SU-DHL-6 (cell line): ENCODE data around the gene IGLL5.
A peak's percentile ranks its signal among the peaks of the same experiment; 100 is the strongest.

Experiments
- H2AFZ ChIP-seq: fragments of 200-600 bp; sonication (generic); 2 replicates; pipeline ENCODE4 v1.6.1; 2014; ENCODE audit warnings: low read depth, mild to moderate bottlenecking, moderate library complexity, mixed read lengths, antibody characterized with exemption, low read length; ENCODE audit not compliant: severe bottlenecking
- H3F3A ChIP-seq: fragments of 200-600 bp; shearing (Covaris generic); 2 replicates; pipeline ENCODE4 v1.6.0; 2016; ENCODE audit warnings: antibody characterized with exemption, mild to moderate bottlenecking; ENCODE audit not compliant: insufficient read depth
- H3K27ac ChIP-seq: fragments of 200-600 bp; sonication (generic); 2 replicates; pipeline ENCODE4 v1.5.1; 2016; ENCODE audit warnings: low read depth, mild to moderate bottlenecking, low read length, moderate library complexity, mixed read lengths
- H3K27me3 ChIP-seq: fragments of 200-600 bp; sonication (generic), shearing (Covaris generic); 2 replicates; pipeline ENCODE4 v1.6.0; 2014; ENCODE audit warnings: mild to moderate bottlenecking, low read length
- H3K36me3 ChIP-seq: fragments of 200-600 bp; sonication (generic); 2 replicates; pipeline ENCODE4 v1.6.1; 2014; ENCODE audit warnings: mild to moderate bottlenecking, low read length, mixed read lengths
- H3K4me2 ChIP-seq: fragments of 300-600, 200-600 bp; shearing (Covaris generic), sonication (generic); 2 replicates; pipeline ENCODE4 v1.6.0; 2014; ENCODE audit warnings: low read length, low read depth, mild to moderate bottlenecking; ENCODE audit not compliant: poor library complexity, severe bottlenecking
- H3K4me3 ChIP-seq: fragments of 200-600 bp; sonication (generic); 2 replicates; pipeline ENCODE4 v1.5.1; 2014; ENCODE audit warnings: antibody characterized with exemption, low read length, mild to moderate bottlenecking, mixed read lengths; ENCODE audit not compliant: insufficient read depth, poor library complexity, severe bottlenecking
- H3K79me2 ChIP-seq: fragments of 200-600 bp; sonication (generic); 2 replicates; pipeline ENCODE4 v1.6.1; 2014; ENCODE audit warnings: mild to moderate bottlenecking, low read length, moderate library complexity; ENCODE audit not compliant: insufficient read depth
- H3K9ac ChIP-seq: fragments of 200-600 bp; sonication (generic); 2 replicates; pipeline ENCODE4 v1.7.0; 2014; ENCODE audit warnings: mild to moderate bottlenecking, low read length
- H3K9me2 ChIP-seq: fragments of 200-600 bp; sonication (generic); replicated peaks from 2 replicates; pipeline ENCODE4 v1.6.1; 2014; ENCODE audit warnings: low read length; ENCODE audit not compliant: insufficient read depth
- H3K9me3 ChIP-seq: fragments of 200-600 bp; sonication (generic); 2 replicates; pipeline ENCODE4 v1.6.1; 2014; ENCODE audit warnings: low read length, mixed read lengths; ENCODE audit not compliant: insufficient read depth
- H4K20me1 ChIP-seq: fragments of 200-600 bp; sonication (generic); 2 replicates; pipeline ENCODE4 v1.6.1; 2014; ENCODE audit warnings: low read depth, mild to moderate bottlenecking, antibody characterized with exemption, low read length, moderate library complexity, mixed read lengths
- EZH2phosphoT487 ChIP-seq: fragments of 200-600 bp; sonication (generic), shearing (Covaris generic); conservative IDR thresholded peaks from 2 replicates; pipeline ENCODE4 v1.6.1; 2018; ENCODE audit warnings: mild to moderate bottlenecking, antibody characterized with exemption, low read length, moderate library complexity, mixed read lengths
- TF ChIP-seq, protein P1 (sequence below): fragments of 200-600 bp; sonication (generic); IDR thresholded peaks from one replicate; pipeline ENCODE4 v1.5.1; 2017; ENCODE audit warnings: antibody characterized with exemption, mild to moderate bottlenecking, low read length, moderate library complexity; ENCODE audit not compliant: insufficient read depth, poor library complexity, severe bottlenecking

IGLL5 gene

DNA sequence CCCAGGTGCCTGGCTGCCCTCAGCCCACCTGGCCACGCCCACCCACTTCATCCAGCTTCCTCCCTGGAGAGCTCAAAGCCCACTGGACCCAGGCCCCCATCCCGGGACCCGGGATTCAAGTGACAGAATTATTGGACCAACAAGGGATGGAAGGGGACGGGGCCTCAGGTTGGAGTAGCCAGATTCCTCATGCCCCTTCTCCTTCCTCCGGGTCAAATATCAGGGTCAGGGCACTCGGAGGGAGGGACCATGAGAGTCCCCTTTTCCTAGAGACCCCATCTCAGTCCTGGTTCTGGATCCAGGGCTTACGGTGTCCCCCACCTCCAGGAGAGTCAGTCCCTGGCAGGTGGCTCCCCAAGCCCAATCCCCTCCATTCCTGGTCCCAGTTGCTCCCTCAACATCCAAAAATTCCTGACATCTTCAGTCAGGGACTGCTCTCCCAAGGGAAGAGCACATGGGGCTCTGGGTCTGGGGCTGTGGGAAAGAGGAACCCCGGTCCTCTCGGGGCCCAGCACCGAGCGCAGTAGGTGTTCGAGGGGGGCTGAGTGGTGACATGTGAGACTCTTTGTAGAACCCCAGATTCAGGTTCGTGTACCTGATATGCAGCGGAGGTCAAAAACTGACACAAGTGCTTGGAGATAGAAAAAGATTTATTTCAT is 37.7 kb downstream of the IGLL5 start:
- TF ChIP-seq, protein P1, sequence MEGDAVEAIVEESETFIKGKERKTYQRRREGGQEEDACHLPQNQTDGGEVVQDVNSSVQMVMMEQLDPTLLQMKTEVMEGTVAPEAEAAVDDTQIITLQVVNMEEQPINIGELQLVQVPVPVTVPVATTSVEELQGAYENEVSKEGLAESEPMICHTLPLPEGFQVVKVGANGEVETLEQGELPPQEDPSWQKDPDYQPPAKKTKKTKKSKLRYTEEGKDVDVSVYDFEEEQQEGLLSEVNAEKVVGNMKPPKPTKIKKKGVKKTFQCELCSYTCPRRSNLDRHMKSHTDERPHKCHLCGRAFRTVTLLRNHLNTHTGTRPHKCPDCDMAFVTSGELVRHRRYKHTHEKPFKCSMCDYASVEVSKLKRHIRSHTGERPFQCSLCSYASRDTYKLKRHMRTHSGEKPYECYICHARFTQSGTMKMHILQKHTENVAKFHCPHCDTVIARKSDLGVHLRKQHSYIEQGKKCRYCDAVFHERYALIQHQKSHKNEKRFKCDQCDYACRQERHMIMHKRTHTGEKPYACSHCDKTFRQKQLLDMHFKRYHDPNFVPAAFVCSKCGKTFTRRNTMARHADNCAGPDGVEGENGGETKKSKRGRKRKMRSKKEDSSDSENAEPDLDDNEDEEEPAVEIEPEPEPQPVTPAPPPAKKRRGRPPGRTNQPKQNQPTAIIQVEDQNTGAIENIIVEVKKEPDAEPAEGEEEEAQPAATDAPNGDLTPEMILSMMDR, result no peak
- TF ChIP-seq EZH2phosphoT487, result no peak
- H3K36me3 ChIP-seq, result no peaks in the 10 kb centered on the region
- no peaks in the 10 kb centered on the region for H3K9me3 ChIP-seq
- no peak overlapping the region for H2AFZ ChIP-seq
- no peak overlapping the region for H3K4me2 ChIP-seq
- no peaks in the 10 kb centered on the region for H3K27me3 ChIP-seq
- peak overlapping the region; percentile 27 for H3K27ac ChIP-seq
- H3K79me2 ChIP-seq, result peaks cover 6% of the 10 kb centered on the region; the same call in 1 of the 2 replicates
- H3F3A ChIP-seq, result peaks cover 36% of the 10 kb centered on the region
- no peak overlapping the region for H3K4me3 ChIP-seq
- H3K9me2 ChIP-seq, result no peaks in the 10 kb centered on the region
- H3K9ac ChIP-seq, result no peak overlapping the region
- H4K20me1 ChIP-seq, result no peaks in the 10 kb centered on the region

DNA sequence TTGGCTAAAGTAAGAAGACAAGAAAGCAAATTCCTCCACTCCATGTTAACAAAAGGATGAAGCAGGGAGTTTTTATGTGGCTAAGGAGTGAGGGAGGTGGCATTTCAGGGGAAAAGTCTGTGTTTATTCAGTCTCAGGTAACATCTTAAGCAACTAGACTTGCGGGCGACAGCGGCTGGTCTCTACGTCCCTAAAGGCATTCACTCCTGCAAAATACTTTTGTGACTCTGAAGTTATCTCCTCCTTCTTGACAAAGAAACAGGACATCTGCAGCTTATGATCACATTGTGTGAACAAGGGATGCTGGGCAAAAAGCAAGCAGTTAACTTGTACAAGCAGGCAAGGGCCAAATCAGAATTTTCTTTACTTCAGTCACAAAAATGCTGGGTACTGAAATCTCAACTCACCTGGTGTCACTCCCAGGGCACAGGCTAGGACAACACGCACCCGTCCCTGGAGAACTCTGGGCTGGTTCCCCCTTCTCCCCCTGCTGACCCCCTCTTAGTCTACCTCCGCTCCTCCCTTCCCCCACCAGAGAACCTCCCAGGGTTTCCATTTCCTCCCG is 38.3 kb downstream of the IGLL5 start:
- Histone ChIP-seq H4K20me1 (no peaks in the 10 kb centered on the region), H3K4me3 (no peak overlapping the region), H3K9me3 (no peaks in the 10 kb centered on the region), H3K27me3 (no peaks in the 10 kb centered on the region), H3K36me3 (no peaks in the 10 kb centered on the region), H3K9me2 (no peaks in the 10 kb centered on the region), H3F3A (peaks cover 40% of the 10 kb centered on the region), H3K79me2 (peaks cover 8% of the 10 kb centered on the region; the same call in 1 of the 2 replicates), H2AFZ (no peak overlapping the region), H3K9ac (no peak overlapping the region), H3K27ac (peak overlapping the region; percentile 27), H3K4me2 (no peak overlapping the region)
- TF ChIP-seq, protein P1, result no peak
- no peak for TF ChIP-seq EZH2phosphoT487

DNA sequence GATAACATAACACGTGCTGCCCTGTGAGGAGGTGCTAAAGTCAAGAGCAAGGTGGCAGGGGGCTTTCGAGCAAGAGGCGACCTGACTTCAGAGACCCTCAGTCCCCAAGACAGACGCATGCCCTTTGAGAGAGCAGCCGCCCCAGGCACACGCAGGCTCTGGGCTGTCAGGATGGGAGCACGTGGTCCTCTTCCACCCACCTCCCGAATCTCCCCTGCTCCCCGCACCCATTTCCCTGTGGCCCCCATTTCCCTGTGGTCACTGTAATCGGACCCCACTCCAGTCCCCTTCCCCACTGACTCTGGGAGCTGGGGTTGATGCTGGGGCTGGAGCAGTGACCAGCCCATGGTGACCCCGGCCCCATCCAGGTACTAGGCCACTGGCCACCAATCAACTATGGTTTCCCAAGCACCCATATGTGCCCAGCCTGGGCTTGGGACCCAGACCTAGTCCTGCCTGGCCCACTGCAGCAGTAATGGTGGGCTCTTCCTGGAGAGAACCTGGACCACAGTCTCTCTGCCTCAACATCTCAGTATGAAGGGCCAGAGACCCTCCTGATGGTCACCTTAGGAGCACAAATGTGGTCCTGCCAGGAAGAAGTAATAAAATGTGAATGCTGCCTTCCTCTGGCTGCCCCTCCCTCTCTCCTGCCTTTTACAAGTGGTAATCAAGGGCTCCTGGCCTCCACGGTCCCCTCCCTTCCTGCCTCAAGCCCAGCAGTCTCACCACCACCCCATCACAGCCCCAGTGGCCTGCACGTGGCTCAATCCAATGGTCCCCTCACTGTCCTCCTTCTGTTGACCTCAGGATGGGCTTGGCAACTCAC is 39.0 kb downstream of the IGLL5 start:
- no peaks in the 10 kb centered on the region for H3K9me2 ChIP-seq
- no peak overlapping the region; the same call in 1 of the 2 replicates for H3K9ac ChIP-seq
- H3F3A ChIP-seq, result peaks cover 40% of the 10 kb centered on the region
- H3K4me2 ChIP-seq, result no peak overlapping the region
- no peak overlapping the region for H3K4me3 ChIP-seq
- TF ChIP-seq, protein P1, result no peak
- TF ChIP-seq EZH2phosphoT487, result no peak
- no peak overlapping the region for H2AFZ ChIP-seq
- no peaks in the 10 kb centered on the region for H3K27me3 ChIP-seq
- peaks cover 8% of the 10 kb centered on the region; the same call in 1 of the 2 replicates for H3K79me2 ChIP-seq
- H4K20me1 ChIP-seq, result no peaks in the 10 kb centered on the region
- no peaks in the 10 kb centered on the region for H3K36me3 ChIP-seq
- H3K27ac ChIP-seq, result peak overlapping the region; percentile 27
- H3K9me3 ChIP-seq, result no peaks in the 10 kb centered on the region
